HG03175 (cell line): Measurements from ENCODE around the gene CD93.

Source experiments
- ATAC-seq: cut with Tn5 transposase; IDR thresholded peaks from one replicate; pipeline ENCODE4 v1.9.1; 2021; ENCODE audit warnings: mild to moderate bottlenecking, moderate library complexity; ENCODE audit not compliant: unreplicated experiment

CD93 gene

GRCh38 chr20:23039136-23039875 lies 46.8 kb downstream of the CD93 start:
- ATAC-seq, result no peak

- ATAC-seq, result no peak
Observed at GRCh38 chr20:23037017-23037481, 49.1 kb downstream of the CD93 start.

- no peak for ATAC-seq
Observed at GRCh38 chr20:23036371-23036770, 49.8 kb downstream of the CD93 start.

- ATAC-seq, result no peak
Observed at GRCh38 chr20:23035731-23036130, 50.4 kb downstream of the CD93 start.

GRCh38 chr20:23034721-23035671 lies 51.1 kb downstream of the CD93 start, which contains the start of gene SSTR4:
Gene SSTR4 (plus strand): TSS chr20:23035312. CDS start chr20:23035484, 172 bp downstream.
- ATAC-seq, result no peak

GRCh38 chr20:23033918-23034317 lies 52.2 kb downstream of the CD93 start:
- no peak for ATAC-seq

GRCh38 chr20:23032750-23033078 lies 53.4 kb downstream of the CD93 start:
- no peak for ATAC-seq

GRCh38 chr20:23032056-23032749 lies 53.9 kb downstream of the CD93 start:
- ATAC-seq, result no peak

GRCh38 chr20:23031346-23031745 lies 54.8 kb downstream of the CD93 start:
- ATAC-seq, result no peak
